Skeletal muscle tissue (tissue), 4 donors: Measurements from ENCODE around the gene AHRR. TPM values are rescaled to one million over a fixed set of nuclear protein-coding genes. Genes with fewer than 3 reads are reported as not detected.
"Not testable (repeated sequence)": the region's sequence is repeated elsewhere in the genome, so short reads cannot be mapped to it uniquely, and the experiment has no call there.

Experiments used
- H3K27ac ChIP-seq: one replicate; pipeline ENCODE4 v1.7.0; 2013; ENCODE audit warnings: mild to moderate bottlenecking, low read depth, low read length, inconsistent platforms
- H3K27me3 ChIP-seq, 3 donors: one replicate each; pipeline ENCODE4 v1.7.0; 2013; ENCODE audit warnings: low read length in 3 of 3; ENCODE audit not compliant: control insufficient read depth in 3 of 3, insufficient read depth in 3 of 3
- H3K36me3 ChIP-seq, 3 donors: one replicate each; pipeline ENCODE4 v1.7.0; 2013; ENCODE audit warnings: low read length in 3 of 3; ENCODE audit not compliant: control insufficient read depth in 3 of 3, insufficient read depth in 3 of 3
- H3K4me1 ChIP-seq, 3 donors: one replicate each; pipeline ENCODE4 v1.7.0; 2013; ENCODE audit warnings: low read length in 3 of 3, mild to moderate bottlenecking in 3 of 3; ENCODE audit not compliant: control insufficient read depth in 3 of 3, insufficient read depth in 3 of 3
- H3K4me3 ChIP-seq, 3 donors: one replicate each; pipeline ENCODE4 v1.7.0; 2013; ENCODE audit warnings: low read length in 3 of 3
- H3K9ac ChIP-seq, 3 donors: one replicate each; pipeline ENCODE4 v1.7.0; 2013; ENCODE audit warnings: low read length in 3 of 3, mild to moderate bottlenecking in 3 of 3, moderate library complexity in 2 of 3, low read depth in 1 of 3
- H3K9me3 ChIP-seq, 3 donors: one replicate each; pipeline ENCODE4 v1.7.0; 2013; ENCODE audit warnings: low read length in 3 of 3; ENCODE audit not compliant: control insufficient read depth in 3 of 3
- total RNA-seq: library from RNA; depleted of rRNA; stranded (reverse); fragments of >200 nt; gene quantifications from one replicate; pipeline ENCODE4 v1.2.3, GENCODE V29; 2014
- donor health status: Osteomylitis.

Gene AHRR
- total RNA-seq, 1 donor from 2014 or later: 1.0 TPM

DNA sequence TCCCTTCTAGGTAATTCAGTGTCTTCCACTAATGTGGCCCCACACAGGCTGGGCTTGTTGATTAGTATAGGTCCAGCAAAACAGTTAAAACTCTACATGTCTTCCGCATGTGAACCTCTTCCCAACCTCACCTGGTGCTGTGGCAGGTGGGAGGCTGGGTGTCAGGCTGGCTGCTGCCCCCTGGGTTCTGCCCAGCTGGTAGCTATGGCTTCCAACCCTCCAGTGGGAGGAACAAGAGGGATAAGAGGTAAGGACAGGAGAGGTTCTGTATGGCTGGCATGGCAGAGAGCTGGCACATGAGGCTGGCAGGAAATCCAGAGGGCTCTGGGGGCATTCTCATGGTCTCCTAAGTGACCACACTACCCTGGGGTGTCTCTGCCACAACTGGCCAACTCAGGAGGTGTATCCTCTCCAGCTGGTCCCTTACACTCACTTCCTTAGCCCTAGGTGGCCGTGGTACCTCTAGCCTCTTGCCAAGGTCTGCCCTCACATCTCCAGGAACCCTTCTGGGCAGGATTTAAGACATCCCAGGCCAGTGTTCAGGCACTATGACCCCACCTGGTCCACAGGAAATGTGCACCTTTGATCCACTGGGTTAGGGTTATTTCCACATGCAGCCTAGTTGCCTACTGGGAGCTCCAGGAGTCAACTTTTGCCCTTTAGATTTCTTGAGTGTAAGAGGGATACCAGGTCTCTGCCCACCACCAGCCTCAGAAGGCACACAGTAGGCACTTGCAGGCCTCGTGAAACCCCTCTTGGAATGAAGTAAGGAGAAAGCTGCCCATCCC, 41.7 kb downstream of the AHRR start:
- H3K36me3 ChIP-seq: no peaks in the 10 kb centered on the region
- peaks cover 0 to 10% (median 2%) of the 10 kb centered on the region in 3 donors for H3K9me3 ChIP-seq
- H3K4me1 ChIP-seq: no peaks in the 10 kb centered on the region
- no peak overlapping the region for H3K4me3 ChIP-seq
- H3K9ac ChIP-seq: no peak overlapping the region
- no peak overlapping the region for H3K27ac ChIP-seq
- peaks cover 0 to 4% (median 0%) of the 10 kb centered on the region in 3 donors for H3K27me3 ChIP-seq

DNA sequence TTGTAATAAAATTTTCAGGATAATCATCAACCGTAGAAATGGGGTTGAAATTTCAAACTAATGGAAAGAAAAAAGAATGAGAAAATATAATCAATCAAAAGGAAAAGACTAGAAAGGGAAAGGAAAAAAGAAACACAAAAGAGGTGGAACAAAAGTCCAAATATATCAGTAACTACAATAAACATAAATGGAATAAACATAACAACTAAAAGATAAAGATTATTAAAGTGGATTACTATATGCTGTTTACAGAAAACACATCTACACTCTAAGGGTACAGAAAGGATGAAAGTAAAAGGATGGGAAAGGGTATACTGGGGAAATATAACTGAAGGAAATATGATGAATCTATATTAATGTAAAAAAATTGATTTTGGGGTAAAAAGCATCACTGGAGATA, 43.0 kb downstream of the AHRR start:
- no peak overlapping the region for H3K27ac ChIP-seq
- no peaks in the 10 kb centered on the region for H3K36me3 ChIP-seq
- H3K9me3 ChIP-seq: peaks cover 0 to 10% (median 2%) of the 10 kb centered on the region in 3 donors
- H3K4me1 ChIP-seq: peaks cover 0 to 3% (median 0%) of the 10 kb centered on the region in 3 donors
- no peak overlapping the region for H3K9ac ChIP-seq
- H3K27me3 ChIP-seq: peaks cover 0 to 13% (median 4%) of the 10 kb centered on the region in 3 donors
- no peak overlapping the region for H3K4me3 ChIP-seq

DNA sequence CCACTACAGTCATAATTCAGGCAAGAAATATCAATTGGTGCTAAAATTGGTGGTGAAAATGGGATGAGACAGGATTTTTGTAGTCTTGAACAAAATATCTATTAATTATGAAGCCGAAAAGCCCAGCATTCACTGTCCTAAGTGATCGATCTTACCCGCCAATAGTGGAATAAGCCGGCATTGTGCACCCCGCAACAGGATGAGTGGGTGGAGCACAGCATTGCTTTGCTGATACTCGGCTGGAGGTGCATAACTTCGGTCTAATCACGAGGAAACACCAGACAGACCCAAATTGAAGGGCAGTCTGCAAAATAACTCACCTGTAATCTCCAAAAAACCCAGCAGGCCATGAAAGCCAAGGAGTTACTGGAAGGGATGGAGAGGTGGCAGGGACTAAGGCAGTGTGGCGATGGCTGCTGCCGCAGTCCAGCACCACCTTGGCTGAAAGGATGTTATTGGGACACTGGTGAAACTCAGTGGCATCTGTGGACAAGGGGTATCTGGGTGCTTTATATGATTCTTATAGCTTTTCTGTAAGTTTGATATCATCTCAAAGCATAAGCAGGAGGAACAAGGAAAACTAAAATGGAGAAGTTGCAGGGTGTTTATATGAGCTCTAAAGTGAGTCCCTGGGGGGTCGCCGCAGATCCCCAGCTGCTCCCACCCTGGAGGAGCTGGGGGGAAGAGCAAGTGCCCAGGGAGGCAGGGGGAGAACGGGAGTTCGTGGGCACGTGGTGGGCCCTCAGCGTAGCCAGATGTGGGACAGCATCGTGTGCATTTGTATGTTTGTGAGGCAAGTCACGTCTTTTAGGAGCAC, 45.2 kb downstream of the AHRR start:
- peaks cover 0 to 3% (median 0%) of the 10 kb centered on the region in 3 donors for H3K4me1 ChIP-seq
- H3K36me3 ChIP-seq: no peaks in the 10 kb centered on the region
- peaks cover 0 to 15% (median 5%) of the 10 kb centered on the region in 3 donors for H3K27me3 ChIP-seq
- no peak overlapping the region for H3K9ac ChIP-seq
- H3K27ac ChIP-seq: no peak overlapping the region
- no peak overlapping the region for H3K4me3 ChIP-seq
- peaks cover 0 to 10% (median 2%) of the 10 kb centered on the region in 3 donors for H3K9me3 ChIP-seq

GRCh38 chr5:367358-368130, 46.0 kb downstream of the AHRR start:
- no peak overlapping the region for H3K27ac ChIP-seq
- peaks cover 0 to 10% (median 2%) of the 10 kb centered on the region in 3 donors for H3K9me3 ChIP-seq
- H3K9ac ChIP-seq: no peak overlapping the region
- no peak overlapping the region for H3K4me3 ChIP-seq
- H3K36me3 ChIP-seq: no peaks in the 10 kb centered on the region
- peaks cover 0 to 3% (median 0%) of the 10 kb centered on the region in 3 donors for H3K4me1 ChIP-seq
- H3K27me3 ChIP-seq: peaks cover 5 to 22% (median 6%) of the 10 kb centered on the region in 3 donors

DNA sequence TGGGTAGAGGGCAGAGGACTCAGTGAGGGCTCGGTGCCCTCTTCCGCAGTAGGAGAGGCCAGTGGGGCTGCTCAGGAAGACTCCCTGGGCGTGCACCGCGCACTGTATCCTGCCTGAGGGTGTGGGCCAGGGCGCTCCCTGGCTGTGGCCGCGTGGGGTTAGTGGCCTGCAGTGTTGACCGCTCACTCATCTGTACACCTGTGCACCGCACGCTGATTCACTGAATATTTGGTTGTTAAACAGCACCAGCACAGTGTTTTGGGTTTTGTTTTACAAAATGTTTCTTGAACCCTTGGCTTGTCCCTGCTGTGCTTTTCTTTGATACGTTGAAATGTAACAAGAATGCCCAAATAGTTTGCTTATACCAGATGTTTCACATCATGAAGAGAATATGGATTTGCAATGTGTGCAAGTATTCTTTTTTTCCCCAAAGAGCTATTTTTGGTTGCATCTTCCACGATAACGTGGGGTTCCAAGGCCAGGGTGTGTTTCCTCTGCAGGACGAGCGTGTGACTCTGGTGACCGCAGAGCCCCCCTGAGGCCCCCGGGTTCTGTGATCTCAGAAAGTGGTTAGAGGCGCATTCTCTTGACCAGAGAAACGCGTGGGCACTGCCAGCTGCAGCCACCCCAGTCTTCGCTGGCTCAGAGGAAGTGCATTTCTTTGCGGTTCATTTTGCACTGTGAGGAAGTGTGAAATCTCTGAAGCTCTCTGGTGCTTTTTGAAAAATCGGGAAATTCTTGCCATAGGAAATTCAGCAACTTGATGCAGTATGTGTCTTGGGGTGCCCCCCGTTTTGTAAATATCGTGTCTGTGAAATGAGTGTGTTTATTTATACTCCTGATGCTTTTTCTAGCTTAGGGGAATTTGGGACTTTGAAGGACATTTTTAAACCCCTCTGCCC, 46.9 kb downstream of the AHRR start:
- Histone ChIP-seq H3K27ac (no peak overlapping the region), H3K4me1 (peaks cover 0 to 3% (median 0%) of the 10 kb centered on the region in 3 donors), H3K27me3 (peaks cover 5 to 26% (median 14%) of the 10 kb centered on the region in 3 donors), H3K9me3 (peaks cover 0 to 8% (median 1%) of the 10 kb centered on the region in 3 donors), H3K4me3 (no peak overlapping the region), H3K9ac (no peak overlapping the region), H3K36me3 (no peaks in the 10 kb centered on the region)

GRCh38 chr5:369151-369868, 47.8 kb downstream of the AHRR start:
- H3K9me3 ChIP-seq: peaks cover 0 to 7% (median 0%) of the 10 kb centered on the region in 3 donors
- no peak overlapping the region for H3K4me3 ChIP-seq
- no peak overlapping the region for H3K9ac ChIP-seq
- H3K36me3 ChIP-seq: no peaks in the 10 kb centered on the region
- no peak overlapping the region for H3K27ac ChIP-seq
- peaks cover 12 to 31% (median 17%) of the 10 kb centered on the region in 3 donors for H3K27me3 ChIP-seq
- H3K4me1 ChIP-seq: peaks cover 0 to 3% (median under 1%) of the 10 kb centered on the region in 3 donors

DNA sequence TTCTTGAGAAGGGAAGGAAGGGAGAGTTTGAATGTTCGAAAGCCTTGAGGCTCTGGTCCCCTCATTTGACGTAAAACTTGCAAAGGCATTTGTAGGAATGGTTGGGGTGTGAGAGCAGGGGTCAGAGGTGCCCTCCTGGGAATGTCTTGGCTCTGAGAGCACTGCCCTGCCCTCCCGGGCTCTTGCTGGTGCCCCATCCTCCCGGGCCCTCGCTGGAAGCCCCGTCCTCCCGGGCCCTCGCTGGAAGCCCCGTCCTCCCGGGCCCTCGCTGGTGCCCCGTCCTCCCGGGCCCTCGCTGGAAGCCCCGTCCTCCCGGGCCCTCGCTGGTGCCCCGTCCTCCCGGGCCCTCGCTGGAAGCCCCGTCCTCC, 48.3 kb downstream of the AHRR start:
- H3K9me3 ChIP-seq, H3K4me3 ChIP-seq, H3K9ac ChIP-seq, H3K36me3 ChIP-seq, H3K4me1 ChIP-seq, H3K27ac ChIP-seq: not testable (repeated sequence)
- H3K27me3 ChIP-seq: peaks cover 18 to 36% (median 21%) of the 10 kb centered on the region in 3 donors

GRCh38 chr5:370311-370958, 48.9 kb downstream of the AHRR start:
- no peak overlapping the region for H3K27ac ChIP-seq
- H3K27me3 ChIP-seq: peaks cover 21 to 39% (median 23%) of the 10 kb centered on the region in 3 donors
- H3K9me3 ChIP-seq: peaks cover 0 to 4% (median 0%) of the 10 kb centered on the region in 3 donors
- peaks cover 0 to 3% (median 2%) of the 10 kb centered on the region in 3 donors for H3K4me1 ChIP-seq
- H3K9ac ChIP-seq: no peak overlapping the region
- no peak overlapping the region for H3K4me3 ChIP-seq
- no peaks in the 10 kb centered on the region for H3K36me3 ChIP-seq
